Inflammatory macrophage treated with lipopolysaccharide for 1 hour (primary cell): ENCODE data around the gene TP53AIP1.

Experiments used
- DNase-seq, 2 donors: peaks; one replicate each; pipeline ENCODE4 v3.0.0-alpha.2; 2020 to 2022

TP53AIP1 gene

DNA sequence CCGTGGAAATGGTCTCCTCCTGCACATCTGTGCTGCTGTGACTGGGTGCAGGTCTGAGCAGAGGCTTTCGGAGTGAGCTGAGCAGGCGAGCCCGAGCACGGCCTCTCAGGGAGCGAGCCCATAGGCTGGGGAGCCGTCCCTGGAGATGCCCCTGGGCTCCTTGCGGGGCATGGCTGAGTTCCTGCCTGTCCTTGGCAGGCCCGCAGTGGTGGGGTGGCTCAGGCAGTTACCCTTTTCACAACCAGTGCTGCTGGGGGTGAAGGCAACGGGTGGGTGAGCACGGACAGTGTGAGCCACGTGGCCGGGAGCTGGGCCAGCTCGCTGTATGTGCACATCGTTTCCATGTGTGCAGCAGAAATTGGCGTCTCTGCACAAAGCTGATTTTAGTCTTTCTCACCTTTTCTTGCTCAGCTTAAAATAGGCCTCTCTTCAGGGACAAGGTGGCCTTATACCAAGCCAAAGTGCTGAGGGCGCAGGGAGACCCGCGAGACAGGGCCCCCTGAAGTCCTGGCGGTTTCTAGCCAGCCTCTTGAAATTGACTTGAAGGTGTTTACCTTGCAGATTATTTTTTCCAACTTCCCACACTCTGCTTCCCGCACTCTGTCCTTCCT is at the start of gene TP53AIP1:
Gene TP53AIP1 (minus strand): TSS at position 55 of the 611 bp plus-strand sequence. CDS start 5,053 bp downstream, outside the sequence.
- DNase-seq = no peak

DNA sequence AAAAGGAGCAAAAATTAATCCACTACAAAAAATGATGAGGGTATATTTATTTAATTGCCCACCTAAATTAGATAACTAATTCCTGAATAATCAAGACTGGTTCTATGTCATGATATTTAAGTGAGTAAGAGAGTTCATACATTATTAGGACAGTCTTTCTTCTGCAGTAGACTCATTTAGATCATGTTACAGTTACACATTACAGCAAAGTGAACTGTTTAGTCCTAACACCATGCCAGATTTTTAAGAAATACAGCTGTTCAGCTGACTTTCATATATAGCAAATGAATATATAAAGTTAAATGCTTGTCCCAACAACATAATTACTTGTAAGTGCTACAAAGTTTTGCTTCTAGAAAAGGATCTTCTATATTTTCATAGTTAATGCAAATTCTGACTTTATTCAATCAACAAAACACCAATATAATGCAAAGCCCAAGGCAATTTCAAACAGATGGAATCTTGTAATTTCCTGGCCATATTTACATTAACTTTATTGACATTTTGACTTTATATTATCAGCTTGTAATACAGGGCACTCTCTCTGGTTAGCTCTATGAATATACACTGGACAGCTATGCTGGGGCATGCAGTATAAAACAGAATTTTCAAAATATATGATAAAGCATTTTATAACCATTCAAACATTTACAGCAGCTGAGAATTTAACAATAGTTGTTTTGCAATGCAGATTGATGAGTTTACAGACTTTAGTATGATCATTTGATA is 45.7 kb upstream of the TP53AIP1 start:
- no peak for DNase-seq

DNA sequence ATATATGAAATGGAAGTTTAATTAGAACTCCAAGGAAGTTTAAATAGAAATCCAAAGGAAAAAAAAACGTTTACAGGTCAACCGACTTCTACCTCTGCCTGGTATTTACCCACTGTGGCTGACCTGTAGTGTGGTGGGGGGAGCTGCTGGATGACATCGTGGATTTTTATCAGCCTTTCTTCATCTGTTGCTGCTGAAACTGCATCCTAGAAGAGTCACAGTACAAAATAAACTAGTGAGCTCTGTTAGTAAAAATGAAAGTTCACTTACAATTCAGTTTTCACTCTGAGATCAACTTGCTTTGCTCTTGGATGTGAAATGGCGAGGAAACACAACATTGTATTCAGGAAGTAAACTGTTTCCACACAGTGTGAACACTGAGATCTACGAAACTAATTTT is 43.2 kb upstream of the TP53AIP1 start:
- DNase-seq = no peak

GRCh38 chr11:128983023-128983422 is 40.4 kb upstream of the TP53AIP1 start:
- no peak for DNase-seq

- no peak for DNase-seq
Observed at GRCh38 chr11:128981254-128981653, 38.6 kb upstream of the TP53AIP1 start.

DNA sequence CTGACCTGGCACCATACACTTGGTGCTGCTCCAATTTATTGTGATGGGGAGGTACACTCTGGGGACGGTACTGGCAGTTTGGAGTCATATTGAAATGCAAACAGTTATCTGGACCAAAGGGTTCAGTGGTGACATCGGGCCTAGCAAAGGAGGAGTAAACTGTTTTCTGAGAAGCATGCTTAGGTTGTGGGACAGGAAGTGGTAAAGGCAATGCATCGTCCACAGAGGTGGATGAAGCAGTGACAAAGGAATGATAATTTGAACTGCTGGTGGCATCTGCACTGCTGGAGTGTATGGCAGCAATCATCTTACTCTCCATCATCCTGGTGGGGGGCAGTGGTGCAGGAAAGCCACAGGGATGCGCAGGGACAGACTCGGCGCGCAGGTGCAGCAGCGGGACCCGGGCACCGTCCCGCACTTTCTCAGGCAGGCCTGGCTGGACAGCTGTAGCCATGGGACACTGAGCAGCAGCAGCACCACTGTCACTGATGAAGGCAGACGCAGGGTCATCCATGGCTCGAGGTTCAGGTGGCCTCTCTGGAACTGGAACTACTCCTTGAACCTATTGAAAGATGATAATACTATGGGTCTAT is 28.0 kb upstream of the TP53AIP1 start:
- DNase-seq = no peak

DNA sequence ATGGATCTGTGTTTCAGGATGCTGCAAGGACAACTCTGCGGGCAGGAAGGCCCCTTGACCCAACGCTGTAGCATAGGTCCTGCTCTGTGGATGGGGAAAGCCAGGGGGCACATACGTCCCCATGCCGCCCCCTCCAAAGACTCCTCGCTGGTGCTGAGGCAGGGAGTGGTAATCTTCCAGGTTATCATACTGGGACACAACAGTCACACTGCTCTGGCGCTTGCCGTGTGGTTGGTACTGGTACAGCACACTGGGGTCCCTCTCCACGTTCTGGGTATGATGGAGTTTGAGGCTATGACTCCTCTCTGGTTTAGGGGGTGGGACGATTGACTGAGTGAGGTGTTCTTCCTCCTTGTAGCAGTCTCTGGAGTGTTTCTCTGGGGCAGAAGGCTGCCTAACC is 26.2 kb upstream of the TP53AIP1 start:
- DNase-seq = no peak

DNA sequence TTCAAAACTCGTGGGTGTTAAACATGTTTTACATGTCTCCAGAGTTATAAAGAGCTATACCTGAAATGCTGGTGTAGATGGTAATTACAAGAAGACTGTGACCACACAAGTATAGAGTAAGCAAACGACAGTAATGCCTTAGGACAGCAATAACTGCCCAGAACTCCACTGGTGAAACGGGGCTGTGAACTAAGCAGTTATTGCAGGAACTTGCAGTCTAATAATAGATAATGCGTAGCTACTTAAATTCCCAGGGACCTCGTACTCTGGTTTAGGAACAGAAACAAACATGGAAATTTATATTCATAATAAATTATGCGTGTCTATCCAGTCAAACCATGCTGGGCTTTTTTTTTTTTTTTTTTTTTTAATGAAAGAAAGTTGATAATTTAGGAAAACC is 24.9 kb upstream of the TP53AIP1 start:
- no peak for DNase-seq

- DNase-seq = peak; percentile 10 to 48
Observed at GRCh38 chr11:128965485-128965884, 22.8 kb upstream of the TP53AIP1 start.

DNA sequence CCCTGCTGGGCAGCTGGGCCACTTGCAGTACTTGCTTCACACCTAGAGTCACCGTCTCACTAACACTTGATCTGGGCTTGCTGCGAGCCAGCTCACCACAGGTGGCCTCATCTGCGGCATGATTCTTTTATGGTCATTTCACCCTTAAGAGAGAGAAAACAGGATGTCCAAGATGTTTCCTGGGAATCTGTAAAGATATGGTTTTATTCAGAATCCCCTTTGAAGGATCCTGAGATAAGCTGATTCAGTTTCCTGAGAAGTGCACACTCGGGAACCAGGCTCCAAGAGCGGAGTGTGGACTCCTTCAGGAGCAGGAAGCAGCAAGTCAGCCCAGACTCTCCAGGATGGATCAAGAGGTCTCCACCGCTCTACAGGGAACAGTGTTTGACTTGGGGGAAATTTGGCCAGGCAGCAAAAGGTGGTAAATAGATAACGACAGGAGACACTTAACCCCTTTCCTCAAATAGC is 21.8 kb upstream of the TP53AIP1 start:
- DNase-seq = no peak

GRCh38 chr11:128963744-128964325 is 21.2 kb upstream of the TP53AIP1 start:
- no peak for DNase-seq

DNA sequence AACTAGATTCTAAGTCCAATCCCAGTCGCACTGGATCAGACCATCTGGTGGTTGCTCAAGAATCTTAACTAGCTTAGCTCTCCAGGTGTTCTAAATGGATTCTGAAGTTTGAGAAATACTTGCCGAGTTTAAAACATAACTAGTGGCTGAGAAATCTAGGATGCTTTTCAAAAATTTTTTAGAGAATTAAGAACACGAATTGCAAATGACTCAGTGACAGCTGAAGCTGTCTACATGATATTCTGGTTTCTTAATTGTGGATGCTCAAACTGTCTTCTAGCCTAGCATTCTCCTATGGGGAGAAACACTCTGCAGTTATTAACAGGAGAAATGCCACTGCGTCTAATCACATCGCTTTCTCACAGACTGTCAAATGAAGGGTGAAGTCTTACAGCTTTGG is 20.2 kb upstream of the TP53AIP1 start:
- DNase-seq = no peak

DNA sequence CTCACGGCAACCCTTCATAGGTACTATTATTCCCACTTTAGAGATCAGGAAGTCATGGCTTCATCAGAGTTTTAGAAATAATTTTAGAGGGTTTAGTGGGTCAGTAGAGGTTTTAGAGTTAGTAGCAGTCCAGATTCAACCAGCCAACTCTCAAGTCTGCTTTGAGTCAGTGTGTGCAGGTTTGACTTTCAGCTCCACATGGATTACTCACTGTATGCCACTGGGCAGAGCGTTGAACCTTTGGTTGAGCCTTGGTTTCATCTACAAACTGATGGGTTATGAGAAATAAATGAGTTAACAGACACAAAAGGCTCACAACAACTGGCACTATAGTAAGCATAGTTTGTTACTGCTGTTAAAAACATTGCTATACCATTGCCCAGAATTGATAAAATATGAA is 19.0 kb upstream of the TP53AIP1 start:
- DNase-seq = no peak

- no peak for DNase-seq
Observed at GRCh38 chr11:128957202-128957482, 14.5 kb upstream of the TP53AIP1 start.

DNA sequence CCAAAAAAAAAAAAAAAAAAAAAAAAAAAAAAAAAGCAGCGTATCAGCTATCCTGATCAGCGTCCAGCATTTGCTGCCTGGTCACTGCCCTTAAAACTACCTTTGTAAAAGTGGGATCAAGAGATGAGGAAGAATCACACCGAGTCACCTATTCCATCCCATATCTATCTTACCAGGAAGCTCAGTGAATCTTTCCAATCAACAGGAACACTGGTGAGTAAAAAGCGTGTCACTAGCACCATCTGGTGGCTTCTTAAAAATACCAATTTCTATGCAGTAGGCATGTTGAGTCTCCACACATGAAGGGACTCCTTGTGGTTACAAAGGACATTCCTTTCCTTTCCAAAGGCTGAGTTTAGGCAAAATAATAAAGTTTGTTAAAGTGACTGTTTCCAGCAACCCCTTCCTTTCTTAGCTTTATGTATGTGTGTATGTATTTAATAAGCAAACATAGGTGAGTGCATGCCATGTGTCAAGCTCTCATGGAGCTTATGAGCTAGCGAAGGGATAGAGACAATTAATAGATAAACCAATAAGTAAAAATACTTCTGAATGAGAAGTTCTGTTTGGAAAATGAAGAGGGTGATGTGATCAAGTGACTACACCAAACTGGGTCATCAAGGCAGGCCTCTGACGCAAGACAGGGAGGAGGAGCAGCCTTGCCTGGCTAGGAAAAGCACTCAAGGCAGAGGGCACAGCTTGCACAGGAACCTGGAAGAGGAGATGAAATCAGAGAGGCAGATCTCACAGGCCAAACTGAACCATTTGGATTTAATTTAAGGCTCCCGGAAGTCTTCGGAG is 13.9 kb upstream of the TP53AIP1 start:
- DNase-seq = peak; percentile 66 to 91

DNA sequence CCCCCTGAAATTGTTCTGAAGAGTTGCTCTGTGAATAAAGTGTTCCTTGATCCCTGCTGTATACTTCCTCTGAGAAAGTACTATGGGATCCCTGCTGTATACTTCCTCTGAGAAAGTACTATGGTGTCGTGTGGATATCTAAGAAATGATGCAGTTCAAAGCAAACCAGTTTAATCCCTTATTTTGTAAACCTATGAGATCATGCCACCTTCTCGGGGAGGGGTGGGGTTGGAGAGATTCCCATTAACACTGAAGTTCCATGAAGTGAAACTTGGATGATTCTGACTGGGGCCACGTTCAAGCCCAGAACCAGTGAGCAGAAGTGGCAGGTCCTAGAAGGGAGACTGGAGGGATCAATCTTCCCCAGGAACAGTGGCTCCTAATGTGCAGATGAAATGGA is 13.0 kb upstream of the TP53AIP1 start:
- DNase-seq = peak; percentile 4 to 37

DNA sequence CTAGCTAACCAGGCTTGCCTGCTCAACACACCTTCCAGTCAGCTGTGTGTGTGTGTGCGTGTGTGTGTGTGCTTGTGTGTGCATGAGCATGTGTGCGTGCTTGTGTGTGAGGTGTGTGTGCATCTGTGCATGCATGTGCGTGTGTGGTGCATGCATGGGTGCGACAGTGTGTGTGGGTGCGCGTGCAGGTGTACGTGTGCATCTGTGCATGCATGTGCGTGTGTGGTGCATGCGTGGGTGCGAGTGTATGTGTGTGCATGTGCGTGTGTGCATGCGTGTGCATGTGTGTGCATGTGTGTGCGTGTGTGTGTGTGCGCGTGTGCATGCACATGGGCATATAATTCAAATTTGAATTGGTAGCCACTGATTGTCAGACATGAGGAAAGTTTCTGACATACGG is 10.5 kb upstream of the TP53AIP1 start:
- no peak for DNase-seq

- DNase-seq = no peak
Observed at GRCh38 chr11:128949791-128950454, 7.3 kb upstream of the TP53AIP1 start.

DNA sequence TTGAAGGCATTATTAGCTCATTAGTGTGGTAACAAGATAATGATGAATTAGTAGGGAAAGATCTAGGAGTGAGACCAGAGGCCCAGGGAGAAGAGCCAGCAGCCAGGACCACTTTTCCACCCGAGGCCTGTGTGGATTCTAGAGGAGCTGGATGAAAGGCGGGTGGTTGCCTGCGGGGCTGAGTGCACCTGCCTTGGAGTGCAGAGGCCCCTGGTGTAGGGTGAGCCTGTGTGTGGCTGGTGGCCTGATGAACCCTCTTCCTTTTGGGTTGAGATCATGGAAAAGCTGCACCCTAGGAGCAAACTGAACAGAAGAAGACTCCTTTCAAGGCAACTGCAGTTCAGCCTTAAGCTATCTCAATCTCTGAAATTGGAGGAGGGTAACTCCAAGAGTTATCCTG is 5.9 kb upstream of the TP53AIP1 start:
- no peak for DNase-seq

- DNase-seq = no peak
Observed at GRCh38 chr11:128947773-128948172, 5.1 kb upstream of the TP53AIP1 start.

DNA sequence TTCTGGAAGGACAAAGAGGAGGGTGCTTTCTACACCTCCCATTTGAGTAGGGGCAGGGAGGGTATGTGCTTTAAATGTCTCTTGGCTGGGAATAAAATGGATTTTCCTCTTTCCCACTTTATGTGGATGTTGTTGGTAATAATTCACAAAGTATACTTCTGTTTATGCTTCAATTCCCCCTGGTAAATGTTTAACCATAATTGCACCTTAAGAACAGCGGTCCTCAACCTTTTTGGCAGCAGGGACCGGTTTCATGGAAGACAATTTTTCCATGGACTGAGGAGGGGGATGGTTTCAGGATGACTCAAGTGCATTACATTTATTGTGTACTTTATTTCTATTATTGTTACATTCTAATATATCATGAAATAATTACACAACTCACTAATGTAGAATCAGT is 4.0 kb upstream of the TP53AIP1 start:
- DNase-seq = no peak

- DNase-seq = no peak
Observed at GRCh38 chr11:128943428-128943976, 831 bp upstream of the TP53AIP1 start.

DNA sequence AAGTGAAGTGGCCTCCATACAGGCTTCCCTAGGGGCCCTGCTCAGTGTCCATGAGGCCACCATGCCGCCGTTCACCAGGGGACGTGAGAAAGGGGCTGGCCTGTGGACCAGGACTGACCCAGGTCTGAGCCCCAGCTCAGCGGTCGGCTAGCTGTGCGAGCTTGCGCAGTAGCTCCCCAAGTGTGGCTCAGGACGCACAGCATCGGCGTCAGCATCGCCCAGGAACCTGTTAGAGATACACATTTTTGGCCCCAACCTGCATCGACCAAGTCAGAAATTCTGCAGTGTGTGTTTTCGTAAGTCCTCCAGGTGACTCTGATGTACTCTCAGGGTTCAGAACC is 429 bp downstream of the TP53AIP1 start:
- no peak for DNase-seq
